Medulla oblongata (tissue), 1 donor: Measurements from ENCODE around the gene RAD51B.
"Not testable (repeated sequence)": the region's sequence is repeated elsewhere in the genome, so short reads cannot be mapped to it uniquely, and the experiment has no call there.

ENCODE experiments used
- DNase-seq: peaks from one replicate; pipeline ENCODE4 v3.0.0-alpha.2; 2015; ENCODE audit errors: extremely low spot score

RAD51B gene

GRCh38 chr14:68695856-68696255 lies 876.3 kb downstream of the RAD51B start:
- no peak for DNase-seq

- DNase-seq, result no peak
These were observed 876.7 kb downstream of the RAD51B start for GRCh38 chr14:68696266-68696665.

GRCh38 chr14:68696721-68697495 lies 877.3 kb downstream of the RAD51B start:
- DNase-seq, result no peak

DNA sequence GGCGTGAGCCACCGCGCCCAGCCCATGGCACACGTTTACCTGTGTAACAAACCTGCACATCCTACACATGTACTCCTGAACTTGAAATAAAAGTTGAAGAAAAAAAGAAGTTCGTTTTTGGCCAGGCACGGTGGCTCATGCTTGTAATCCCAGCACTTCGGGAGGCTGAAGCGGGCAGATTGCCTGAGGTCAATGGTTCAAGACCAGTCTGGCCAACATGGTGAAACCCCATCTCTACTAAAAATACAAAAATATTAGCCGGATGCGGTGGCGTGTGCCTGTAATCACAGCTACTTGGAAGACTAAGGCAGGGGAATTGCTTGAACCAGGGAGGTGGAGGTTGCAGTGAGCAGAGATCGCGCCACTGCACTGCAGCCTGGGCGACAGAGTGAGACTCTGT lies 879.2 kb downstream of the RAD51B start:
- DNase-seq, result not testable (repeated sequence)

- DNase-seq, result no peak
These were observed 881.6 kb downstream of the RAD51B start for GRCh38 chr14:68701001-68701741.

- DNase-seq, result no peak
These were observed 882.6 kb downstream of the RAD51B start for GRCh38 chr14:68702135-68702534.

GRCh38 chr14:68702578-68702977 lies 883.0 kb downstream of the RAD51B start:
- DNase-seq, result no peak

- no peak for DNase-seq
These were observed 883.5 kb downstream of the RAD51B start for GRCh38 chr14:68703093-68703492.

- peak; percentile 48 for DNase-seq
These were observed 885.4 kb downstream of the RAD51B start for GRCh38 chr14:68704736-68705720.

GRCh38 chr14:68705741-68706283 lies 886.2 kb downstream of the RAD51B start:
- no peak for DNase-seq

DNA sequence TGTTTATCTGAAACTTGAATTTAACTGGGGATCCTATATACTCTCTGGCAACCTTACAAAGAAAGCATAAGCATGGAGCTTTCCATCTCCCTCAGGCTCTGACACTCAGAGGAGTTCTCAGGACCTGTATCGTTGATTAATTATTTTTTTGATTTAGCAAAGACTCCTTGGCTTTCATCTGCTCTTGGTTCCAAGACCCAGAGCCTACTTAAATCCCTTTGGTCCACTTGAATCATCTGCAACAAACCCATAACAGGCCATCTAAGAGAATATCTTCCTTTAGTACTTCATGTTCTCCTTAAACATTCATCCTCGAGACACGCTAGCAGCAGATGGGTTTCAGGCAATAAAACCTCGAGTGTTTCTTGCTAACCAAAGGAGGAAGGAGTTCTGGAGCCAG lies 887.9 kb downstream of the RAD51B start:
- no peak for DNase-seq

GRCh38 chr14:68708343-68708742 lies 888.8 kb downstream of the RAD51B start:
- no peak for DNase-seq

DNA sequence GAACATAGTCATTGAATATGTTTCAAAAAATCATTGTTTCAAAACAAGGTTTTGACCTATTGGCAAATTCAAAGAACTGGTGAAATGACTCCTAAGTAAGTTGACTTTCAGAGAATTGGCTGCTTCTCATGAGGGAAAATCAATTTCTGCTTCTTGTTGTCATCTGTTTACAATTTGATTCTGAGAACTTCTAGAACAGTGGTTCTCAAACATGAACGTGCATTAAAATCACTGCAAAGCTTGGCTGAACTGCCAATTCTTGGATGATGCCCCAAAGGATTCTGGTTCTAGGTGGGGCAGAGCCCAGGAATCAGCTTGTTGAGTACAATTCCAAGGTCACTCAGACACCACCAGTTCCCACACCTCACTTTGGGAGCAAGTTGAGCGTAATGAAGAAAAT lies 889.4 kb downstream of the RAD51B start:
- no peak for DNase-seq

- no peak for DNase-seq
These were observed 891.2 kb downstream of the RAD51B start for GRCh38 chr14:68710776-68711175.

- no peak for DNase-seq
These were observed 892.2 kb downstream of the RAD51B start for GRCh38 chr14:68711561-68712309.

- no peak for DNase-seq
These were observed 893.3 kb downstream of the RAD51B start for GRCh38 chr14:68712703-68713370.

DNA sequence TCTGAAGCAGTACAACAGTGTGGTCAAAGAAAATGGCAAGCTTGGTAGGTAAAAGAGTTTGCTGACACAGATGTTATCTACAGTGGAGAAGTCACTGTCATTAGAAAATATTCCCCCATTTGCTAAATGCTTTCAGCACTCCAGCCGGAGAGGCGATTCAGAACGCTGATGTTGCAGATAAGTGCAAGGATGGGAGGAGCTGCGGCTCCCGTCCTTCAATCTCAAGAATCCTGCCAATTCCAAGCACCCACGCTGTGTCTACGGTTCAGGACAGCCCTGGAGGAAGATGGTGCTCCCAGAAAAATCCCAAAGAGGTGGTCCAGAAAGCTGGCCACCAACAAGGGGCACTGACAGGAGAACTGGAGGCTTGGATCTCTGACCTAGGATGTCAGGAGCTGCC lies 894.2 kb downstream of the RAD51B start:
- no peak for DNase-seq

GRCh38 chr14:68714991-68715924 lies 895.7 kb downstream of the RAD51B start:
- DNase-seq, result no peak

- DNase-seq, result no peak
These were observed 897.1 kb downstream of the RAD51B start for GRCh38 chr14:68716698-68717097.
